ENCODE measurements around the gene TMEM214.
"Not testable (repeated sequence)": the region's sequence is repeated elsewhere in the genome, so short reads cannot be mapped to it uniquely, and the experiment has no call there.

Gene TMEM214

GRCh38 chr2:27071990-27072830 is 39.4 kb downstream of the TMEM214 start:
- peak; percentile 74 for DNase-seq (ENCODE audit: low read depth)
- no peak for TF ChIP-seq CTCF (conservative IDR thresholded peaks at IDR 0.05; ENCODE audit: low read depth, low read length)

GRCh38 chr2:27072920-27073319 is 40.2 kb downstream of the TMEM214 start:
- no peak overlapping the region for H3K4me3 ChIP-seq (ENCODE audit: low read depth, low read length)
- no peak for TF ChIP-seq CTCF (conservative IDR thresholded peaks at IDR 0.05; ENCODE audit: low read depth, low read length)
- peak; percentile 50 for DNase-seq (ENCODE audit: low read depth)

More at GRCh38 chr2:27071990-27072830, 39.4 kb downstream of the TMEM214 start:
- H3K4me3 ChIP-seq (ENCODE audit: low read depth, low read length) = peak overlapping the region; percentile 98

- no peak for TF ChIP-seq CTCF (conservative IDR thresholded peaks at IDR 0.05; ENCODE audit: low read depth, low read length)
- no peak for DNase-seq (ENCODE audit: low read depth)
- H3K4me3 ChIP-seq (ENCODE audit: low read depth, low read length) = no peak overlapping the region
Measured at GRCh38 chr2:27073782-27074181, 41.0 kb downstream of the TMEM214 start.

- no peak overlapping the region for H3K4me3 ChIP-seq (ENCODE audit: low read depth, low read length)
- peak; percentile 42 for DNase-seq (ENCODE audit: low read depth)
- TF ChIP-seq CTCF (conservative IDR thresholded peaks at IDR 0.05; ENCODE audit: low read depth, low read length) = no peak
Measured at GRCh38 chr2:27074738-27075565, 42.2 kb downstream of the TMEM214 start.

GRCh38 chr2:27075566-27075871 is 42.8 kb downstream of the TMEM214 start:
- not testable (repeated sequence) for DNase-seq (ENCODE audit: low read depth); H3K4me3 ChIP-seq (ENCODE audit: low read depth, low read length)

GRCh38 chr2:27076323-27076722 is 43.6 kb downstream of the TMEM214 start:
- no peak overlapping the region for H3K4me3 ChIP-seq (ENCODE audit: low read depth, low read length)
- no peak for TF ChIP-seq CTCF (conservative IDR thresholded peaks at IDR 0.05; ENCODE audit: low read depth, low read length)
- DNase-seq (ENCODE audit: low read depth) = no peak

- no peak overlapping the region for H3K4me3 ChIP-seq (ENCODE audit: low read depth, low read length)
- DNase-seq (ENCODE audit: low read depth) = no peak
- no peak for TF ChIP-seq CTCF (conservative IDR thresholded peaks at IDR 0.05; ENCODE audit: low read depth, low read length)
Measured at GRCh38 chr2:27077231-27077630, 44.5 kb downstream of the TMEM214 start.
